NCI-H1694 treated with DMSO at 0.1 percent for 48 hours (cell line): ENCODE results near the gene ARHGEF7.

Source experiments
- DNase-seq: peaks from one replicate; lab custom pipeline; 2025; lab: John Stamatoyannopoulos, UW

ARHGEF7 gene

GRCh38 chr13:111110054-111110453, 5.1 kb upstream of the ARHGEF7 start:
- no peak for DNase-seq

GRCh38 chr13:111111376-111111937, 3.7 kb upstream of the ARHGEF7 start:
- DNase-seq: no peak

GRCh38 chr13:111112196-111112595, 2.9 kb upstream of the ARHGEF7 start:
- DNase-seq: no peak

GRCh38 chr13:111114362-111115060, 599 bp upstream of the ARHGEF7 start:
- no peak for DNase-seq

- DNase-seq: no peak
Measured at GRCh38 chr13:111115965-111116521, 933 bp downstream of the ARHGEF7 start.

GRCh38 chr13:111116856-111117255, 1.7 kb downstream of the ARHGEF7 start:
- DNase-seq: no peak

GRCh38 chr13:111117289-111117688, 2.2 kb downstream of the ARHGEF7 start:
- no peak for DNase-seq

- DNase-seq: no peak
Measured at GRCh38 chr13:111117961-111118360, 2.9 kb downstream of the ARHGEF7 start.

GRCh38 chr13:111118898-111119607, 3.9 kb downstream of the ARHGEF7 start:
- no peak for DNase-seq

- no peak for DNase-seq
Measured at GRCh38 chr13:111119966-111120365, 4.9 kb downstream of the ARHGEF7 start.

- no peak for DNase-seq
Measured at GRCh38 chr13:111120422-111120821, 5.3 kb downstream of the ARHGEF7 start.

- no peak for DNase-seq
Measured at GRCh38 chr13:111120913-111121312, 5.8 kb downstream of the ARHGEF7 start.

- DNase-seq: no peak
Measured at GRCh38 chr13:111121506-111121905, 6.4 kb downstream of the ARHGEF7 start.

GRCh38 chr13:111122056-111122455, 6.9 kb downstream of the ARHGEF7 start:
- no peak for DNase-seq

GRCh38 chr13:111122631-111123030, 7.5 kb downstream of the ARHGEF7 start:
- no peak for DNase-seq

GRCh38 chr13:111123221-111123620, 8.1 kb downstream of the ARHGEF7 start:
- DNase-seq: no peak

- DNase-seq: no peak
Measured at GRCh38 chr13:111123649-111124048, 8.5 kb downstream of the ARHGEF7 start.

- DNase-seq: no peak
Measured at GRCh38 chr13:111126509-111126908, 11.4 kb downstream of the ARHGEF7 start.

- no peak for DNase-seq
Measured at GRCh38 chr13:111129465-111130115, 14.5 kb downstream of the ARHGEF7 start.

GRCh38 chr13:111130116-111130508, 15.0 kb downstream of the ARHGEF7 start:
- no peak for DNase-seq

- DNase-seq: no peak
Measured at GRCh38 chr13:111131048-111131447, 15.9 kb downstream of the ARHGEF7 start.

- DNase-seq: no peak
Measured at GRCh38 chr13:111131611-111132010, 16.5 kb downstream of the ARHGEF7 start.
